NK-92 (cell line): Measurements from ENCODE around the gene AGO3.
"Not testable (repeated sequence)": the region's sequence is repeated elsewhere in the genome, so short reads cannot be mapped to it uniquely, and the experiment has no call there.

Source experiments
- DNase-seq: peaks from one replicate; lab custom pipeline; 2025; ENCODE audit not compliant: unreplicated experiment; lab: John Stamatoyannopoulos, UW

The AGO3 gene

DNA sequence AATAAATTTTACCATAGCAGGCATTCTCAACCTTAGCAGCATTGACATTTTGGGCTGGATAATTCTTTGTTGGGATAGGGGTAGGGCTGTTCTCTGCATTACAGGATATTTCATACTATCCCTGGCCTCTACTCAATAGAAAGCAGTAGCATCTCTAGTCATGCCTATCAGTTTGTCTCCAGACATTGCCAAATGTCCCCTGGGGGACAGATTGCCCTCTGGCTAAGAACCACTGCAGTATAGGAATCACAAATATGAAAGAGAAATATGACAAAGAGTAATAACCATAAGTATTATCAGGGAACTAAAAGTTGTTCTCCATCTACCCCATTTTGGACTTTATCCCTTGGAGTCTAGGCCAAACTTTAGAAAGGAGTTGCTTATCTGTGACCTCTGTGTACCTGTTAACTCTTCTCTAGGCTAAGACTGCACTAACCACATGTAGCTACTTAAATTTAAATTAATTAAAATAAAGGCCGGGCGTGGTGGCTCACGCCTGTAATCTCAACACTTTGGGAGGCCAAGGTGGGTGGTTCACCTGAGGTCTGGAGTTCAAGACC lies 76.1 kb downstream of the AGO3 start:
- DNase-seq: no peak

DNA sequence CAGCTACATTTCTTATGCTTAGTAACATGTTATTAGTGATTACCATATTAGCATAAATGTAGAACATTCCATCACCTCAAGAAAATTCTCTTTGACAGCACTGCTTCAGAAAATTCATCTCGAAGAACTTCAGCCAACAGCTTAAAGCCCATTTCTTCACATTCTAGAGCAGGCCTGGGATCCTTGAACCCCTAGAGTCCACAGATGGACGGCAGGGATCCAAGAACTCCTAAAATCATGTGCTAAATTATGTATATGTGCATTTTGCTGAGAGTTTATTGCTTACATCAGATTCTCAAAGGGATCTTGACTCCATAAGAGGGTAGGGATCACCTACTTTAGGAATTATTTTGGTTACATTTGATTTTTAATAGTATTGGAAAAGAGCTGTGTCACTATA lies 76.8 kb downstream of the AGO3 start:
- no peak for DNase-seq

DNA sequence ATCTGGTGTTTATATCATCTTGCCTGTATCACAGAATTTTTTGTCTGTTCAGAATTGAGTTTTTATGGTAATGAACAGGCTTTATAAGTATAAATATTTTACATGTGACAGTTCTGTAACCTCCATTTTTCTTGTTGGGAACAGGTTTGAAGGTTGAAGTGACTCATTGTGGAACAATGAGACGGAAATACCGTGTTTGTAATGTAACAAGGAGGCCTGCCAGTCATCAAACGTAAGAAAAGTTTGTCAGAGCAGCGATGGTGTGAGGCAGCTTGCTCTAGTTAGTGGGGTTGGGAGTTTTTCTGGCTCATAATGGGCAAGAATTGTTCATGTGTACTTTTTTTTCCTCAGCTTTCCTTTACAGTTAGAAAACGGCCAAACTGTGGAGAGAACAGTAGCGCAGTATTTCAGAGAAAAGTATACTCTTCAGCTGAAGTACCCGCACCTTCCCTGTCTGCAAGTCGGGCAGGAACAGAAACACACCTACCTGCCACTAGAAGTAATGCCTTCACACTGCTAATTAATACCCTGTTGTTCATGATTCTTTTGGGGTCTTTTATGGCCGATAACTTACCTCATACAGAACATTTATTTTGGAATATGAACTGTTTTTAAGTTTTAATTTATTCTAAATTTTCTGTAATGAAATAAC lies 77.8 kb downstream of the AGO3 start:
- DNase-seq: no peak

DNA sequence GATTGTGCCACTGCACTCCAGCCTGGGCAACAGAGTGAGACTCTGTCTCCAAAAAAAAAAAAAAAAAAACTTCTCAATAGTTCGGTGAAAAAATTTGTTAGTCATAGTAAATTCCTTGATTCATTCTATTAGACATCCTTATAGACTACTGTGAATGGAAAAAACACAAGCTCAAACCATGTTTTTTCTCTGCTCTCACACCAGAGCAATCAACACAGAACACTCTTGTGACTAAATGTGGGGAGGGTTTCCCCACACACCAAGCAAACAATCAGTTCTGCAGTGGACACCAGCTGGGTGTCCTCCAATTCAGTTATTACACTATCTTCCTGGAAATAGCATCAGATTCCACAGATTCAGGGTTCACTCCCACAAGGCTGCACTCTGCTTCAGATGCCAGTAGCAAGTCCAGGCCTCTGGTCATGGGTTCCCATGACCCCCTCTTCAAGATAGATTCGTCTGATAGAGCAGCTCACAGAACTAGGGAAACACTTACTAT lies 83.9 kb downstream of the AGO3 start:
- no peak for DNase-seq

DNA sequence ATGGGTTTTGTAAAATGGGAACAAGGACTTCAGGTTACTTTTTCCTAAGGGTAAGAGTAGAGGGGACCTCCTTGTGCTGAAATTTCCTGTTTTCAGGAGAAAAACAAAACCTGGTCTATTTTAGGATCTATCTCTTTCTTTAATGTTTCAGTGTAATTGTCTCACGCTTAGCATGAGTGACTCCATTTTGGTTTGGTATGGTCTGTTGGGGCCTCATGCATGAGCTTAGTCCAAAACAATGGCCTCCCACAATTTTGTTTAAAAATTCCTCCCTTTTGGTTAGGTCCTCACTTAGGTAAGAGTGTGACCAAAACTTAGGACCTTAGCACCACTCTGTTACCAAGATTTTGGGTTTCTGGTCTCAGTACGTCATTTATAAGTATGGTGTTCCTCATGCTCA lies 85.8 kb downstream of the AGO3 start:
- no peak for DNase-seq

DNA sequence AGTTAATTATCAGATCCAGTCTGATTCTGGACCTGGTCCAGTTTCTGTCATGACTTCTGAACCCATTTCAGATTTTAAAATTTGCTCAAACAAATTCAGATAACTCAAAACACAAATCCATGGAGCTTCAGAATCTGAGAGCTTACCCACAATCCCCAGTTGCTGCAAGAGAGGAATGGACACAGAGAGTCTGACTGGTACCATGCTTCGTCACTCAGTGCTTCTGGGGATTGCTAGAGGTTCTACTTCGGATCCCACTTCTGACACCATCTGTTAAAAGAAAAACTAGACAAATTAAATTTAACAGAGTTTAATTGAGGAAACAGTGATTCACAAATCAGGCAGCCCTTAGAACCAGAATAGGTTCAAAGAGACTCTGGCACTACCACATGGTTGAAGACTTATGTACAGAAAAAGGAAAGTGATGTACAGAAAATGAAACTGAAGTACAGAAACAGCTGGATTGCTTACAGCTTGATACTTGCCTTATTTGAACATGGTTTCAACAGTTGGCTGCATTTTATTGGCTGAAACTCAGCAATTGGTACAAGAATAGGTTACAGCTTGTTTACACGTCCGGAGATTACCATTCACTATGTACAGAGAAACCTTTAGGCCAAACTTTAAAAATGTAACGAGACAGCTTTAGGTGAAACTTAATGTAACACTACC lies 92.3 kb downstream of the AGO3 start:
- DNase-seq: no peak

DNA sequence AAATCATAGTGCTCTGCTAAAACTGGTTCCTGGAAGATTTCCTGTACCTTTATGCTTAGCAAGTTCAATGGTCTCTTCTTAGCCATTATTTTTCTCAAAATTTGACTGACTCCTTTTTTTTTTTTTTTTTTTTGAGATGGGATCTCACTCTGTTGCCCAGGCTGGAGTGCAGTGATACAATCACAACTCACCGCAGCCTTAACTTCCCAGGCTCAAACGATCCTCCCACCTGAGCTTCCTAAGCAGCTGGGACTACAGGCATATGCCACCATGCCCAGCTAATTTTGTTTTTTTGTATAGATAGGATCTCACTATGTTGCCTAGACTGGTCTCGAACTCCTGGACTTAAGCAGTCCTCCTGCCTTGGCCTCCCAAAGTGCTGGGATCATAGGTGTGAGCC lies 93.1 kb downstream of the AGO3 start:
- not testable (repeated sequence) for DNase-seq

DNA sequence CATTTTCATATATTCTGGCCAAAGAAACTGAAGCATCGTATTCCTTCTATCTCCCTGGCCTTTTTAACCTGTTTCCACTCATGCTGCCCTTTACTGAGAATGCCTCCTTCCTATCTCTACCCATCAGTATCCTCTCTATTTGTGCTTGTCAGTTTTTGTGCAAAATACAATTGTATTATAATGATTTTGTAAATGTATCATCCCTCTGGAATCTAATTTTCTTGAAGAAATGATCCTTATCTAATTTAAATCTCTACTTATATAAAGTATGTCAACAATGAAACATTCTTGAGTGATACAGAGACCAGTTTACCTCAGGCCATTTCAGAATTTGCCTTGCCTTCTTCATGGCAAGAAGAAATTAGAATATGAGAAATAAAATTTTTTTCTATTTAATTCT lies 93.9 kb downstream of the AGO3 start:
- DNase-seq: no peak

DNA sequence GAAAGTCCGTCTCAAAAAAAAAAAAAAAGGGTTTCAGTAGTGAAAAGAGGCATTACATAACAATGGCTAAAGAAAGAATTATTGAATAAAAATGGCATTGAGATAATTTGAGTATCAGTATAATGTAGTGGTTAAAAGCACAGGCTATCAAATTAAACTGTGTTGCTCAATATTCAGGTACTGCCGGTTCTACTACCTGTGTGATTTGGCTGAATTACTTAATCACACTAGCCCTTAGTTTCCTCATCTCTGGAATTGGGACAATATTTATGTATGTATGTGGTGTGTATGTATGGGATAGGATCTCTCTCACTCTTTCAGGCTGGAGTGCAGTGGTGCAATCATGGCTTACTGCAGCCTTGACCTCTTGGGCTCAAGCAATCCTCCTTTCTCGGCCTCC lies 96.9 kb downstream of the AGO3 start:
- DNase-seq: no peak

DNA sequence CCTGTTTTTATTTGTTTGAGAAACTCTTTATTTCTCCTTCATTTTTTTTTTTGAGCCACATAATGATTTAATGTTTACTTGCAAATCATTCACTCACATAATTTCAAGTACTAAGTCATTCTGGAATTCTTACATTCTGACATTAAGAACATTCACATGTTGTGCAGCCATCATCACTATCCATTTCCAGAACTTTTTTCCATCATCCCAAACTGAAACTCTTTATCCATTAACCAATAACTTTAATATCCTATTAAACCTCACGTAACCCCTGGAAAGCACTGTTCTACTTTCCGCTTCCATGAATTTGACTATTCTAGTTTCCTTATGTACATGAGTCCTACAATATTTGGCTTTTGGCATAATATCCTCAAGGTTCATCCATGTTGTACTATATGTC lies 100.5 kb downstream of the AGO3 start:
- DNase-seq: no peak

DNA sequence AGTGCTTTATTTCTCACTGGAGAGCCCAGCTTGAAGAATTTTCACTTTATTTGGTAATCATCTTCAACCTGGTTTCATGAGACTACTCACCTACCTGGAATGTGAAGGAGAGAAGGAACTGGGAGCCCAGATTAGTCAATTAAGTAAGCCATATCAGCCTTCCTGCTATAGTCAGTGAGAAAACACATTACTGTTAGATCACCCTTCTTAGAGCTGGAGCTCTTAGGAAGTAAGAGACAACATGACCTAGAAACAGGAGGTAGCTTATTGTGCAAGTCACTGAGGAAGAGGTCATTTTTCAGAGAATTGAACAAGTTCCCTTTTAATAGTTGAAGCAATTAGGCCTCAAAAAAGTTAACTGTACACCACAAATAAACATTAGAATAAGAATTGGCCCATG lies 103.8 kb downstream of the AGO3 start:
- DNase-seq: no peak

DNA sequence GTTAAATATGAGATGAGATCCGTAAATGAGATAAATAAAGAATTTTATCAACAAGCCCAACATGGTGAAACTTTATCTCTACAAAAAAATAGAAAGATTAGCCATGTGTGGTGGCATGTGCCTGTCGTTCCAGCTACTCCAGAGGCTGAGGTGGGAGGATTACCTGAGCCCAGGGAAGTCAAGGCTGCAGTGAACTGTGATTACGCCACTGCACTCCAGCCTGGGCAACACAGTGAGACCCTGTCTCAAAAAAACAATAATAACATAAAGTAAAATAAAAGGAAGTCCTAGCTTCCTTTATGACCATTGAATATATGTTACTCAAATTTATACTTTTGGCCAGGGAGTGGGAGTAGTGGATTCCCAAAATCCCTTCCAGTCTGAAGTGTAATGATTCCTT lies 104.2 kb downstream of the AGO3 start:
- no peak for DNase-seq

DNA sequence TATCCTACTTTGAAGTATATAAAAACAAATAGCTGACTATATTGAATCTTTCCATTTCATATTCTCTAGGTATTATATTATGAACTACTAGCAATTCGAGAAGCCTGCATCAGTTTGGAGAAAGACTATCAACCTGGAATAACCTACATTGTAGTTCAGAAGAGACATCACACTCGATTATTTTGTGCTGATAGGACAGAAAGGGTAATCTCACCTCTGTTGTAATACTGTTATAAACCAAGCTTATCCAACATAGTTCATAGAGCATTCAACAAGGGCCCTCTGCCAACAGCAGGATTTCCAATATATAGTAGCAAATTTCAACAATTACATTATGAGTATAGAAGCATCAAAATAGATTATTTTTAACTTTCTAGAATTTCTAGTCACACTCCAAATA lies 109.3 kb downstream of the AGO3 start:
- DNase-seq: no peak

DNA sequence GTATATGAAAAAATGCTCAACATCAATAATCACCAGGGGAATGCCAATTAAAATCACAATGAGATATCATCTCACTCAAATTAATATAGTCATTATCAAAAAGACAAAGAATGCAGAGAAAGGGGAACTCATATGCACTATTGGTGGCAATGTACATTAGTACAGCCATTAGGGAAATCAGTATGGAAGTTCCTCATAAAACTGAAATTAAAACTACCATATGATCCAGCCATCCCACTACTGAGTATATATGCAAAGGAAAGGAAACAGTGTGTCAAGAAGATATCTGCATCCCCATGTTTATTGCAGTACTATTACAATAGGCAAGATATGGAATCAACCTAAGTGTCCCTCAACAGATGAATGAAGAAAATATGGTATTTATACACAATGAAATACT lies 120.9 kb downstream of the AGO3 start:
- DNase-seq: no peak

DNA sequence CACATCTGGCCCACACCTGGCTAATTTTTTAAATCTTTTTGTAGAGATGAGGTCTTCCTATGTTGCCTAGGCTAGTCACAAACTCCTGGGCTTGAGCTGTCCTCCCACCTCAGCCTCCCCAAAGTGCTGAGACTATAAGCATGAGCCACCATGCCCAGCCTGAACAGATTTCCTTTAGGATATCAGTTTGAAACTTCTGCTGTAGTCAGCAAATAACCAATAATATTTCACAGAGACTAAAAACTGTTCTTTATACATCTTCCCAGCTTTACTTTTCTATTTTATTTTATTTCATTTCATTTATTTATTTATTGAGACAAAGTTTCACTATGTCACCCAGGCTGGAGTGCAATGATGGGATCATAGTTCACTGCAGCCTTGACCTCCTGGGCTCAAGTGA lies 123.1 kb downstream of the AGO3 start:
- no peak for DNase-seq

DNA sequence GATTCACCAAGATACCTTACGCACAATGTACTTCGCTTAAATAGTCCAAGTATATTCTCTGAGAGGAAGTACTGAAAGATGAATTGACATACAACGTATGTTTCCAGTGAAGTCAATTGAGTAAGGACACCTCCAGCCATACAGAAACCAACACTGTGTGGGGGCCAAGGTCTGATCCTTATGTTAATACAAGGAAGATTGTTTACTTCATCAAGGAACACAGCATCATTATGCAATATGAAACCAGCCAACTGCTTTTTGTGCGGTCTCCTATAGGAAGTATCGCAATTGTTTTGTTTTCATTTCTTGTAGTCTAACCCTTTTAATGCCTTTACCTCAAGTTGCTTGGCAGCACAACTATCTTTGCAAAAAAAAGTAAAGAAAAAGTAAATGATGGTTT lies 124.8 kb downstream of the AGO3 start:
- no peak for DNase-seq

DNA sequence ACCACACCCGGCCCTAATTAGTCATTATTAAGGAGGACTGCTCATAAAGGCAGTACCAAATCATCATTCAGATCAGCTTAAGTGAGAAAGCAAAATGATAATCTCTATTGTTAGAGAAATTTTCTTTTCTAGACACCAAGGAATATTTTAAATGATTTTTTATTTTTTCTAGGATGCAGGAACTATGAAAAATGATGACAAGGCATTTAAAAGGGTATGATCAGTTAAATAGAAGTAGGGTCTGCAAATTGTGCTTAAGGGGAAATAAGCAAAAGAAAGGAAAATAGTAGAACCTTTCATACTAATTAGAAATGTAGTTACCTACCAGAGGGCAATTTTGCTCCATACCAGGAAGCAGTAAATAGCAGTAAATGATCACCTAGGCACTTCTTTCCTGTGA lies 131.4 kb downstream of the AGO3 start:
- no peak for DNase-seq

DNA sequence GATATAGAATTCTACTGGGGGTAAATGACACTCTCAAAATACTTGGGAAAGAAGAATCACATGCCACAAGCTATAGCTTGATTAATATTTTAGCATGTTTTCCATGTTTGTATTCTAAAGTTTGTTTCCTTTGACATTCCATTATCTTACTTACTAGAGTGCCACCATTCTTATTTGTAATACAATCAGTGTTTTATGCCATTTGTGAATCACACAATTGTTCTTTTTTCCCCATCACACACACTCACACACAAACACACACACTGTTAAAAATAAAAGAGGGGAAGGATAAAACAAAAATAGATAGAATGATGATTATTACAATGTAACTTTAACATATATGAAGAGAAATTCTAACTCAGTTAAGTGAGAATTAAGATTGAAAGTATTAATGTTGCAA lies 137.0 kb downstream of the AGO3 start:
- DNase-seq: no peak

DNA sequence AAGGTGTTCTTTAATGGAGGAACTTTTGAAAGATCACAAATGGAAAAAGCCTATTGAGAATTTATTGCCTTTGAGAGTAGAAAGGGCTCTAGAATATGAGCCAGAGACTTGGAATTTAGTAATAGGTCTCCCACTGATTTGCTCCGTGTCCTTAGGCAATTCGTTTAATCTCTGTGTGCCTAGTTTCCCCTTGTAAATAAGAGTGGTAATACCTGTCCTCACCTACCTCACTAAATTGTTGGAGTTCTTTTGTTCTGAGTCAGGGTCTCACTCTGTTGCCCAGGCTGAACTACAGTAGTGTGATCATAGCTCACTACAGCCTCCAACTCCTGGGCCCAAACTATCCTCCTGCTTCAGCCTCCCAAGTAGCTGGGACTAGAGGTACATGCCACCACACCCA lies 138.0 kb downstream of the AGO3 start:
- no peak for DNase-seq

DNA sequence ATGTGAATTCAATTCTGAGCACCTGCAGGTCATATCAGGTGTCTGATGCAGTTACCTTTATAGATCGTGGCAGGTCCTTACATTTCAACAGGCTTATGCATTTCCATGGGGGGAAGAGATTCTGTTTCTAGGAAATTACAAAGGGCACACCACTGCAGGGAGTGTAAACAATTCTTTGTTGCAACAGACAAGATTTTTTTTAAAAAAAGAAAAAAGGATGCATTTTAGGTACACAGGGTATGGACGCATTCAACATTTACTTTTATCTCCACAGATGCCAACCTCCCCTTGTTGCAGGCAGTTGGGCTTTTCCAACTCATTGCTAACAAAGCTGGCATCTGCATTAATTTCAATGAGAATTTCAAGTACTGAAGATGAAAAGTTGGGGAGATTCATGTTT lies 139.4 kb downstream of the AGO3 start:
- no peak for DNase-seq

DNA sequence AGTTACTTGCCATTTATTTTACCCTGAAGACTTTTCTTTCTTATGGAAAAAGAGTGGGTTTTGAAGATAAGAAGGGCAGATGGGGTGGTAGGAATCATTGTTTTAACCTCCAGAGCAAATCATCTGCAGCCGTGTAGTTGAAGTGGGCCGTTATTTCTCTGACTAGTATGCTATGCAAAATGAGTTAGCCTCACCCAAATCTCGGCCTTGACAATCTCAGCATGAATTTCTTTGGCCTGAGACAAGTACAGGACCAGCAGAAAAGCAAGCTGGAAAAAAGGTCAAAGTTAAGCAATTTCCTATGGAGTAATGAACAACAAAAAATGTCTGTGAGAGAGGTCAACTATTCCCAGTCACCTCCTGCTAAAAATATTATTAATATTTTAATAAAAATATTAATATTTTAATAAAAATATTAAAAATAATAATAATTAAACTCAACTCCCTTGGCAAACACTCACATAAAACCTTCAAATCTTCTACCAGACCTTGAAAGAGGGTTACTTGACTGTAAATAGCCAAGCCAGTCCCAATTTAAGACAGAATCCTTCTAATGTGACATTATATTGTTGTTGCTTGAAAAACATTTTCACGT lies 146.2 kb downstream of the AGO3 start:
- DNase-seq: no peak

DNA sequence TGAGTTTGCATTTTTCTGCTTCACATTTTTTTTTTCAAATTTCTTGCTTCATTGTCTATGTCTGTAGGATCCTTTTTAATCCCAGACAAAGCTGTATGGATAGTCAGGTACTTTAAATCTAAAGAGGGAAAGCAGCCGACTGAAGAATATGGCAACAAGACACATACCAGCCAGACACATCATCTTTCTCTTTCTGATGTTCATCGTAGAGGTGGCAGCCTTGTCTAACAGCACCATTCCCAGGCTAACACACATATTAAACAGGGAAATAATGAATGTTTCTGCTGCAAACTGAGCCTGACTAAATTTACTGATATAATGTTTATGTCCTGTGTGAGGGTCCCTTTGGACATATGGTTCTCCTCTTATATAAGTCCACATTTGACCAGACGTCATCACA lies 149.3 kb downstream of the AGO3 start:
- DNase-seq: no peak
